ENCODE results near the gene SLC30A5.

GRCh38 chr5:69099302-69099701, 5.5 kb downstream of the SLC30A5 start:
- TF ChIP-seq EZH2 (IDR thresholded peaks at IDR 0.05; ENCODE audit: insufficient read depth, poor library complexity, severe bottlenecking) (no peak), EZH2phosphoT487 (IDR thresholded peaks at IDR 0.05; ENCODE audit: insufficient read depth, low read depth) (no peak)
